HG02678 (cell line): Measurements from ENCODE around the gene SCFD2.
"Not testable (repeated sequence)": the region's sequence is repeated elsewhere in the genome, so short reads cannot be mapped to it uniquely, and the experiment has no call there.

ENCODE experiments used
- ATAC-seq: cut with Tn5 transposase; IDR thresholded peaks from one replicate; pipeline ENCODE4 v1.9.1; 2021; ENCODE audit warnings: mild to moderate bottlenecking, moderate library complexity; ENCODE audit not compliant: unreplicated experiment

SCFD2 gene

DNA sequence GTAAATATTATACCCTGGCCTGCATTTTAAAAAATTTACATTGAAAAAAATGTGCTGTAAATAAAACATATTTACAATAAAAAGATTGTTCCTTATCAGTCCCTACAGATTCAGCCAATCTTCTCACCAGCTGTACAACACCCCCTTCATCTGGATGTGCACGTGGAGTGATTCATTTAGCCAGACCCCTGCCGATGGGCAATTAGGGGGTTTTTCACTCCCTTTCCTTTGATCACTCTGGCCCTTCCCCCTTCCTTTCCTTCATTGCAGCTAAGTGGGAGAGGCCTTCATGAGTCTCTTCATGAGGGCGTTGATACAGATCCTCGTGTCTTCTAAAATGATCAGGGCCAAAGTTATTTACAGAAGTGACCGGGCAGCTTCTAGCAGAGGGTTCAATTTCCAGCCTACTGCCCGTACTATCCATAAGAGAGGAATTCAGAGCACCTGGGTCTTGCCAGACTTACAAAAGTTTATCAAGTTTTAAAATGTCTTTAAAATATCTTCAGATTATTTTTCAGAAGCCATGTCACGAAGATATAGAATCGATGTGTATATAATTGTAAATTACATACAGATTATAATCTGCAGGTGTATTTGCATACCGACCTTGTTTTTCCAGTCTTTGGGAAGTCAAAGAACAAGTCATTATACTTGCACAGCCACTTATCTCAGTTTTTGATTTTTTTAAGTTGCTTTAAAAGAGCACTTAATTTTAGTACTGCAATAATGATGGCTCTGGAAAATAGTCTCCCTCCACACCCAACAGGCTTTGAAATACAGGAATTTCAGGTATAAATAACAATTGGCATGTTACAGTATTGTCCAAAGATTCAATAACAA lies 525.1 kb downstream of the SCFD2 start:
- ATAC-seq, result no peak

DNA sequence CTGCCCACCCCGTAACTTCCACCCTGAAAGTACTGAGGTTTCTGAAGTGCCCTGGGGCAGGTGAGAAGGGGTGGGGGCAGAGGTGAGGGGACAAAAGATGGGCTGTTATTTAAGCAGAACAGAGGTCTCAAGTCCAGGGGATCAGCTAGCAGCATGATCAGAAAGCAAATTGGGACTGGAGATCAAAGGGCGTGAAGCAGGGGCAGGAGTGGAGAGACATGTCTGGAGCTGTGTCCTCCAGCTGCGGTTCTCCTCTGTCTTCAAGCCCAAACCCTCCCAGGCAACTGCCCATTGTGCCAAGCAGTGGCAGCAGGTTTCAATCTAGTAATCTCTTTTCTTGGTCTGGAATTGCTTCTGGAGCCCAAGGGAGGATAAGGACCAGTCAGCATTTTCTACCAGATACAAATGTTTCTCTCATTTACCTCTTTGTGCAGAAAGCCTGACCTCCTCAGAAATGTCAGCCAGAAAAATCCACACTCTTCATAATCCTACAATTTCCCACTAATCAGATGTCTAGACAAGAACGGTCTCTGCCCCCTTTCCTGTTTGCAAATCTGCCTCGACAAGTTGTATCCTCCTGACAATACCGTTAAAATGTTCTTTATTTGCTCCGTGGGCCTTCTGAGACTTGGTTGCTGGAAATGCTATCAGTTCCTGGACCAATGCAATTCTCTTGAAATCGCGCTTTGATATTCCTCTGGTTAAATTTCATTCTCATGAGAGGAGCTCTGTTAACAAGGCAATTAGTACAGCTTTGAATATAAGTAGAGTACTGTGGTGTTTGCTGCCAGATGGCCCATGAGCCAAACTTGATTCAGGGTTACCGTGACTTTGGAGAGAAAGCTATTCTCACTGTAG lies 526.9 kb downstream of the SCFD2 start:
- ATAC-seq, result no peak

DNA sequence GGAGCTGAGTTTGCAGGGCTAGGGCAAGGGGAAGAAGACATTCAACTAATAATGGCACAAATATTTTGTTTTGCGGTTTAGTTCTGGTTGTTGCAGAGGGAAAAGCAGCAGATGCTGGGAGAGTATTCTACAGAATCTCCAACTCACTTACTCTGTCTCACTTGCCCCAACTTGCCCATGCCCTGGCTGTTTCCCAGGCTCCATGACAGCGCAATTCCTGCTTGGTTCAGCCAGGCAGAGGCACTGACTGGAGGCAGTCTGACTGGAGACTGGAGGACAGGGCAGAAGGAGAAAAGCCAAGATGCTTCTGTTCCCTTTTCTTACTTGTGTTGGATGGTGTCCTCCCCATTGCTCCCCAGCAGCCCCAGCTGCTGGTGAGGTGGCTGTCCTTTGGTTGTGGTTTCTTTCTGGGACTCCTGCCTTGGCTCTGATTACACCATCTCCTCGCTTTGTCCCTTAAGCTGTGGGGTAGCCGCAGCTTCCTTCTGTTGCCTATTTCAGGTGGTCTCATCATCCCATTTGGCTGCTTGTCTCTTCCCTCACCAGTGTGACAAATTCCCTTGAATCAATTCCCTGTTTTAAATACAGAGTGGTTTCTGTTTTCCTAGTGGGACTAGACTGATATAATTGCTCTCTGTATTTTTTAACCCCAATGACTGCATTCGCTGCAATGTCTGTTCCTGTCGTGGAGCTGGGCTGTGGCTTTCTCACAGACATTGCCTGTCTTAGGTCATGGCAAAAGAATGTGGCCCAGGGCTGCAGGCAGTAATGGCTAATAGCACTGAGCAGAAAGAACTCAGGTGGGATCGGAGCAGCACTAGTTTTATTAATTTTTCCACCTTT lies 527.9 kb downstream of the SCFD2 start:
- no peak for ATAC-seq

DNA sequence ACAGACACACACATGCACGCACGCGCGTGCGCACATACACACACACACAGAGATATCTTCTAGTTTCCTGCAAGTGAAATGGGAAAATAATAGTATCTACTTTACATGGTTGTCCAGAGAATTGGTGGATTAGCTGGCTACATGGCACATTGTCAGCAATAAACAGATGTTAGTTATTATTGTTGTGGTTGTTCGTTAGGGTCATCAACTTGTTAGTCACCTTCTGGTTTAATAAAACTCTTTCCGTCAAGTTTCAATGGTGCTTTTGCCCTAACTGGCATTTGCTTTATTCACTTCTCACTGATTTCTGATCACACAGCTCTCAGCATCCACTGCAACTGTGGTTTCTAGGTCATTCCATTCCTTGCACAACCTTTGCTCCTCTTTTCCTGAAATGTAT lies 529.2 kb downstream of the SCFD2 start:
- no peak for ATAC-seq

DNA sequence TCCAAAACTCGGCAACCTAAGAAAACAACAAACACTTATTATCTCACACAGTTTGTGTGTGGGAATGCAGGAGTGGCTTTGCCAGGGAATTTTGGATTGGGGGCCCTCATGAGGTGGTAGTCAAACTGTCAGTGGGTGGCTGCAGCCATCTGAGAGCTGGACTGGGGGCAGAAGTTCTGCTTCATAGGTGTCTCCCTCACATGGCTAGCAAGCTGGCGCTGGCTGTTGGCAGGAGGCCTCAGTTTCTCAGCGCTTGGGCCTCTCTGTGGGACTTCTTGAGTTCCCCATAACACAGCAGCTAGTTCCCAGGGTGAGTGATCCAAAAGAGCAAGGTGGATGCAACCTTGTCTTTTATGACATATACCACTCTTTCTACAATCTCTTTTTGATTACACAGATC lies 529.7 kb downstream of the SCFD2 start:
- no peak for ATAC-seq

DNA sequence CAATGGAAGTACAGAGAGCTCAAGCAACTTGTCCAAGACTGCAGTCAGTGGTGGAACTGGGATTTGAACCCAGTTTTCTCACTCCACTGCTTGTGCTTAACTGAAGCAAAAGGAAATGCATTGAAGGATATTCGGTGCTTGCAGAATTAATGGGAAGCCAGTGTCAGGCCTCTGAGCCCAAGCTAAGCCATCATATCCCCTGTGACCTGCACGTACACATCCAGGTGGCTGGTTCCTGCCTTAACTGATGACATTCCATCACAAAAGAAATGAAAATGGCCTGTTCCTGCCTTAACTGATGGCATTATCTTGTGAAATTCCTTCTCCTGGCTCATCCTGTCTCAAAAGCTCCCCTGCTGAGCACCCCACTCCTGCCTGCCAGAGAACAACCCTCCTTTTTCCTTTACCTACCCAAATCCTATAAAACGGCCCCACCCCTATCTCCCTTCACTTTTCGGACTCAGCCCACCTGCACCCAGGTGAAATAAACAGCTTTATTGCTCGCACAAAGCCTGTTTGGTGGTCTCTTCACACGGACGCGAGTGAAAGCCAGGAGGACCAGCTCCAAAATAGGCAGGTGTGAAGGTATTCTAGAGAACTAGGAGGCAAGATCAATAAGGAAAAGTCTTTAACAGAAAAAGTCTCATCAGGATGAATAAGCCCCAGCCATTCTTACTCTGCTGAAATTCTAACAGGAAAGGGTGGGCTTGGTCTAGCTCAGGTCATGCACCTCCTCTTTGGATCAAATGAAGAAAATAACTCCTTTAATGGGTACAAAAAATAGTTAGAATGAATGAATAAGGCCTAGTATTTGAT lies 531.0 kb downstream of the SCFD2 start:
- ATAC-seq, result not testable (repeated sequence)

DNA sequence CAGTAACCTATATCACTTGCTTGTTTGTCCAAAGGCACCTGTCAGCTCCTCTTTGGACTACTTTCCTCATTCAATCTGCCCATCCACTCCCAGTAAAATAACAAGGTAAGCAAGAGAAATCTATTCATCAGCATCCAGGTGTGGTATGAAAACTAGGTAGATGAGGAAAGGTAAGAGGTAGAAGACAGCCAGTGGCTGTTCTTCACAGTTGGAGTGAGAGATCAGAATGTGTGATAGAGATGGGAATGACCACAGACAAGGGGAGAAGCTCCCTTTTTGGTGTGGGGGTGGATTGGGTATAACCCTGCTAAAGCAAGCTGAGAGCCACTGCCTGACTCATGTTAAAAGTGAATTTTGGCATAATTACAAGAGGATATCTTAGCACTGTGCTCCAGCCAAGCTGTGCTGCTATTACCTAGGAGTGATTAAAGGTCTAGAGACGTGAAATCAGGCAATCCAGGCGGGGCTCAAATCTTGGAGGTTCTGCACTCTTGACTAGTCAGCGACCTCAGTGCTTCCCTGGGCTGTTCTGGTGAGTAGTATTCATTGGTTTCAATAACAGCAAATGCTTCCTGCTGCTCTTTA lies 531.8 kb downstream of the SCFD2 start:
- ATAC-seq, result no peak

DNA sequence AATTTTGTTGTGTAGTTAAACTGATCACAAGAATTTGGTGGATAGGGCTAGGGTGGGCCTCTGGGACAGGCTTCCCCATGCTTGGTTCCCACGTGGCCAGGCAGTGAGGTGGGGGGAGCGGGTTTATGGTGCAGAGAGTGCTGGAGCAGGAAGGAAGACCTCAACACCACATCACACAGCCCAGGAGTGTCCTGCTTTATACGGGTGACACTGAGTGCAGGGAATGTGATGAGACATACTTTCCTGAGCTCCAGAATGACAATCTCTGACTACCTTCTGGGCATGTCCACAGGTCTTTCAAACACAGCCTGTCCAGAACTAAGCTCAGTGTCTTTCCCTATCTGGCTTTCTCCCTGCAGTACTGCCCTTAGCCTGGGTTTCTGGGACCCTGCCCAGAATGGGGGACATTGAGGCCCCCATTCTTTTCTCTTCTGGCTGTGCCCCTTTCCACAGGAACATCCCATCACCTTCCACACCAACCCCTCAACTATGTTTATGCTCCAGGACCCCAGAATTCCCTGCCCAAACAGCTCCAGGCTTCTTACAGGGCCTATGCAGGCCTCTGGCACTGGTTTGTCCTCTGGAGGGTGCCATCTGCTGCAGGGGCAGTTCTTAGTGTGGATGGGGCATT lies 540.3 kb downstream of the SCFD2 start:
- no peak for ATAC-seq

DNA sequence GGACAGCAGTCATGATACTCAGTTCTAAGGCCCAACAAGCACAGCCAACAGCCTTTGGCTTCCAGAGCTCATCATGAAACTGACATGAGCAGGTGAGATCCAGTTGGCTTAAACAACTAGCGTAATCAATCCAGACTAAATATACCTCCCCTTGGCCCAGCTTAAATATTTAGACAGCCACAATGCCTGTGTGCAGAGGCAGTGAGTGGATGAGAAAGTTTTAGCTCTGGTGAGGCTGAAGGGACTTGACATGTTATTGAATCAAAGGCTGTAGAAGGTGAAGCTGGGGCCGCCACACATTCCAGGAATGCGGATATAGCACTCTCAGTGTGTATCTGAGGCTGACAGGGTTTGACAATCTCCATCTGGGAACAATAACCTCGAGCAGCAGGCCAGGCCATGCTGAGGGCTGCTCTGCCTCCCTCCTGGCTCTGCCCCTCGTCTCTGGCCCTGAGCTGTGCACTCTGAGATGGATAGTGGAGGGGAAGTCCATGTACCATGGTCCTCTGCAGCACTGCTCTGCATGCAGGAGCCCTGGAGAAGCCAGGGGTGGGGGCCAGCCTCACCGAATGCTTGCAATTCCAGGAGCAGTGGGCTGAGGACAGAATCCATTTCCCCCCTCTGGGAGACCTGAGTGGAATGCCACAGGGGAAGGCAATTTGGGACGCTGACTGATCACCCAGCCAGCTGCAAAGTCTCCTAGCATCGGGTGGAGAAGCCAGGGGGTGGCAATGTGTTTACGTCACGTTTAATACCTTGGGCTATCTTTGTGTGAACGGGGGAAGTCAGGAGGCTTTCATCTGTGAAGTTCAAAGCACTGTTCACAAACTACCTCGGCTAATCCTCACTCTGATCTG lies 541.0 kb downstream of the SCFD2 start:
- ATAC-seq, result no peak

DNA sequence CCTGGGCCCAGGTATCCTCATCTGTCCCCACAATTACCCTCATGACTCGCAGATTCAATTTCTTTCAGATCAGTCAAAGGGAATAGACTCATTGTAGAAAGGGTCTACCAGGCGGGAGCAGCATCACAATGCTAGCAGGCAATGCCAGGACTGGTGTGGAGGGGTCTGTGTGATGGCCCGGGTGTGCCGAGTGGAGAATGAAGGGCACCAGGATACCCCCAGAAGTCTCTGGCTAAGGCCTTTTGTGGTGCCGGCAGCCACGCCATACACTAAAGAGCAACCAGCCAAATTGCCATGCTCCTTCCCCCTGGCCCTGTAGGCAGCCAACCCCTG lies 541.6 kb downstream of the SCFD2 start:
- ATAC-seq, result no peak

DNA sequence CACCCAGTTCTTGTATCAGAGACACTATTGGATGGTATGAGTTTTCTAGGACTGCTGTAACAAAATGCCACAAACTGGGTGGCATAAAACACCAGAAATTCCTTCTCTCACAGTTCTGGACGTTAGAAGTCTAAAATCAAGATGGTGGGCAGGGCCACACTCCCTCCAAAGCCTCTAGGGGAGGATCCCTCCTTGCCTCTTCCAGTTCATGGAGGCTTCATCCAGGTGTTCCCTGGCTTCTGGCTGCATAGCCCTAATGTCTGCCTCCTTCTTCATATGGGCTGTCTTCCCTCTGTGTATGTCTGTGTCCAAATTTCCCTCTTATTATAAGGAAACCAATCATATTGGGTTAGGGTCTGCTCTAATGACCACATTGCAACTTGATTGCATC lies 542.2 kb downstream of the SCFD2 start:
- ATAC-seq, result no peak
